ENCODE measurements around the gene SPTY2D1.
"Not testable (repeated sequence)": the region's sequence is repeated elsewhere in the genome, so short reads cannot be mapped to it uniquely, and the experiment has no call there.

SPTY2D1 gene

GRCh38 chr11:18634140-18635032 lies at the start of gene SPTY2D1:
SPTY2D1 (minus strand) TSS chr11:18634342; CDS start chr11:18634257, 85 bp downstream.
- Histone ChIP-seq H3K36me3 (no peaks in the 10 kb centered on the region; the same call in 1 of the 2 replicates), H3K27ac (peak within 1 kb of the TSS; percentile 84), H3K27me3 (no peaks in the 10 kb centered on the region), H3K9ac (peak within 1 kb of the TSS; percentile 86), H3K4me3 (peak within 1 kb of the TSS; percentile 91), H4K20me1 (peaks cover 45% of the 10 kb centered on the region), H3K4me2 (peak within 1 kb of the TSS; percentile 96), H3K9me3 (no peaks in the 10 kb centered on the region), H3K4me1 (peaks cover 23% of the 10 kb centered on the region)
- no peak for TF ChIP-seq Cebpa-rat (IDR thresholded peaks at IDR 0.05)

GRCh38 chr11:18682466-18682865 lies 48.3 kb upstream of the SPTY2D1 start:
- Histone ChIP-seq H3K4me2 (no peak overlapping the region), H3K4me3 (no peak overlapping the region), H3K27me3 (no peaks in the 10 kb centered on the region), H4K20me1 (no peaks in the 10 kb centered on the region), H3K9me3 (no peaks in the 10 kb centered on the region), H3K27ac (no peak overlapping the region), H3K9ac (no peak overlapping the region), H3K36me3 (no peaks in the 10 kb centered on the region), H3K4me1 (no peaks in the 10 kb centered on the region)
- TF ChIP-seq Cebpa-rat (IDR thresholded peaks at IDR 0.05): no peak

GRCh38 chr11:18681949-18682348 lies 47.8 kb upstream of the SPTY2D1 start:
- not testable (repeated sequence) for H3K4me3 ChIP-seq, H3K4me2 ChIP-seq, H3K9me3 ChIP-seq, H4K20me1 ChIP-seq, H3K9ac ChIP-seq, H3K4me1 ChIP-seq, H3K27me3 ChIP-seq, H3K27ac ChIP-seq, H3K36me3 ChIP-seq

- no peak overlapping the region for H3K27ac ChIP-seq
- no peak overlapping the region for H3K4me3 ChIP-seq
- no peaks in the 10 kb centered on the region for H4K20me1 ChIP-seq
- no peaks in the 10 kb centered on the region for H3K27me3 ChIP-seq
- H3K36me3 ChIP-seq: no peaks in the 10 kb centered on the region
- 0 out of 2 replicates have a peak, but pooled peaks cover under 1% of the 10 kb centered on the region for H3K4me1 ChIP-seq
- TF ChIP-seq Cebpa-rat (IDR thresholded peaks at IDR 0.05): no peak
- H3K4me2 ChIP-seq: no peak overlapping the region
- H3K9ac ChIP-seq: no peak overlapping the region
- H3K9me3 ChIP-seq: peaks cover 2% of the 10 kb centered on the region; the same call in 1 of the 2 replicates
Measured at GRCh38 chr11:18677560-18677959, 43.4 kb upstream of the SPTY2D1 start.

GRCh38 chr11:18676803-18677202 lies 42.7 kb upstream of the SPTY2D1 start:
- Histone ChIP-seq H3K9me3 (peaks cover 5% of the 10 kb centered on the region; the same call in 1 of the 2 replicates), H4K20me1 (no peaks in the 10 kb centered on the region), H3K36me3 (no peaks in the 10 kb centered on the region), H3K9ac (no peak overlapping the region), H3K4me2 (no peak overlapping the region), H3K27ac (no peak overlapping the region), H3K4me1 (peaks cover 7% of the 10 kb centered on the region; the same call in 1 of the 2 replicates), H3K27me3 (no peaks in the 10 kb centered on the region), H3K4me3 (no peak overlapping the region)
- no peak for TF ChIP-seq Cebpa-rat (IDR thresholded peaks at IDR 0.05)

- H4K20me1 ChIP-seq, H3K4me3 ChIP-seq, H3K27ac ChIP-seq, H3K36me3 ChIP-seq, H3K4me1 ChIP-seq, H3K9me3 ChIP-seq, H3K27me3 ChIP-seq, H3K9ac ChIP-seq: not testable (repeated sequence)
- 0 out of 2 replicates have a peak overlapping the region, but pooled peaks have one; percentile 9 for H3K4me2 ChIP-seq
Measured at GRCh38 chr11:18672209-18672608, 38.1 kb upstream of the SPTY2D1 start.

GRCh38 chr11:18671246-18671645 lies 37.1 kb upstream of the SPTY2D1 start:
- Histone ChIP-seq H3K9me3 (peaks cover 5% of the 10 kb centered on the region; the same call in 1 of the 2 replicates), H3K9ac (no peak overlapping the region), H3K4me2 (no peak overlapping the region), H3K27me3 (no peaks in the 10 kb centered on the region), H4K20me1 (no peaks in the 10 kb centered on the region), H3K4me3 (no peak overlapping the region), H3K27ac (no peak overlapping the region), H3K4me1 (peaks cover 7% of the 10 kb centered on the region; the same call in 1 of the 2 replicates), H3K36me3 (no peaks in the 10 kb centered on the region)
- TF ChIP-seq Cebpa-rat (IDR thresholded peaks at IDR 0.05): no peak

- no peak overlapping the region for H3K4me2 ChIP-seq
- no peaks in the 10 kb centered on the region for H3K27me3 ChIP-seq
- peaks cover 5% of the 10 kb centered on the region; the same call in 1 of the 2 replicates for H3K9me3 ChIP-seq
- no peak overlapping the region for H3K9ac ChIP-seq
- no peak for TF ChIP-seq Cebpa-rat (IDR thresholded peaks at IDR 0.05)
- no peaks in the 10 kb centered on the region for H3K36me3 ChIP-seq
- H3K4me1 ChIP-seq: peaks cover 7% of the 10 kb centered on the region; the same call in 1 of the 2 replicates
- no peaks in the 10 kb centered on the region for H4K20me1 ChIP-seq
- H3K4me3 ChIP-seq: no peak overlapping the region
- no peak overlapping the region for H3K27ac ChIP-seq
Measured at GRCh38 chr11:18669711-18670110, 35.6 kb upstream of the SPTY2D1 start.

GRCh38 chr11:18669219-18669596 lies 35.1 kb upstream of the SPTY2D1 start:
- Histone ChIP-seq H3K4me2 (no peak overlapping the region), H4K20me1 (no peaks in the 10 kb centered on the region), H3K9me3 (peaks cover 5% of the 10 kb centered on the region; the same call in 1 of the 2 replicates), H3K27ac (no peak overlapping the region), H3K9ac (no peak overlapping the region), H3K27me3 (no peaks in the 10 kb centered on the region), H3K4me3 (no peak overlapping the region), H3K36me3 (no peaks in the 10 kb centered on the region), H3K4me1 (peaks cover 7% of the 10 kb centered on the region; the same call in 1 of the 2 replicates)
- no peak for TF ChIP-seq Cebpa-rat (IDR thresholded peaks at IDR 0.05)

GRCh38 chr11:18668131-18668530 lies 34.0 kb upstream of the SPTY2D1 start:
- Histone ChIP-seq H4K20me1 (no peaks in the 10 kb centered on the region), H3K36me3 (no peaks in the 10 kb centered on the region), H3K4me2 (no peak overlapping the region), H3K27ac (no peak overlapping the region), H3K9me3 (peaks cover 5% of the 10 kb centered on the region; the same call in 1 of the 2 replicates), H3K4me1 (peaks cover 7% of the 10 kb centered on the region; the same call in 1 of the 2 replicates), H3K9ac (no peak overlapping the region), H3K27me3 (no peaks in the 10 kb centered on the region), H3K4me3 (no peak overlapping the region)
- no peak for TF ChIP-seq Cebpa-rat (IDR thresholded peaks at IDR 0.05)

GRCh38 chr11:18665353-18665872 lies 31.3 kb upstream of the SPTY2D1 start:
- not testable (repeated sequence) for H3K27me3 ChIP-seq, H3K36me3 ChIP-seq, H3K4me2 ChIP-seq, H3K4me3 ChIP-seq, H3K9ac ChIP-seq, H3K27ac ChIP-seq, H4K20me1 ChIP-seq, H3K4me1 ChIP-seq, H3K9me3 ChIP-seq
